ENCODE data around the gene TP53I11. TPM values are rescaled to one million over a fixed set of nuclear protein-coding genes. Genes with fewer than 3 reads are reported as not detected.

TP53I11 gene
- total and polyA plus RNA-seq, 11 donors, result 24.0 to 91.3 (median 39.4) TPM

- peaks cover 0 to 58% (median 35%) of the 10 kb centered on the region in 12 donors for H3K4me1 ChIP-seq
- intact Hi-C loops (cut with DNase I), result loop anchor here in 8 of 10 donors (5.0 kb wide), 4 partner anchors 135 to 355 kb away; partner anchors contain the start of gene TSPAN18 (in 5 of the 8)
- no peaks in the 10 kb centered on the region for H3K27me3 ChIP-seq
- 62 to 73% (median 63%) methylated on average over 12 of the region's 12 CpGs for WGBS, 4 donors
- peak overlapping the region in 2 of 12 donors; percentile 39 to 58 for H3K27ac ChIP-seq
- ATAC-seq, result peak in 1 of 4 donors; percentile 9
- H3K4me3 ChIP-seq, result no peak overlapping the region
- no peak for TF ChIP-seq CTCF (IDR thresholded peaks at IDR 0.05)
- TF ChIP-seq POLR2A (IDR thresholded peaks at IDR 0.05), result no peak
- H3K9me3 ChIP-seq, result no peaks in the 10 kb centered on the region
- H3K36me3 ChIP-seq, result peaks cover 0 to 43% (median 2%) of the 10 kb centered on the region in 9 donors
- DNase-seq, result peak in 1 of 5 donors; percentile 43
These were observed 38.3 kb downstream of the TP53I11 start for GRCh38 chr11:44912270-44912987.

- DNase-seq (peak; percentile 81 to 91 (median 89)), ATAC-seq (peak; percentile 67 to 82 (median 71))
- Histone ChIP-seq H3K4me3 (peak overlapping the region in 3 of 12 donors; percentile 8 to 29 (median 8)), H3K4me1 (peaks cover 0 to 47% (median 26%) of the 10 kb centered on the region in 12 donors), H3K27ac (peak overlapping the region in 7 of 12 donors; percentile 6 to 58 (median 31)), H3K9me3 (no peaks in the 10 kb centered on the region), H3K27me3 (no peaks in the 10 kb centered on the region), H3K36me3 (peaks cover 0 to 45% (median 2%) of the 10 kb centered on the region in 9 donors)
- WGBS, 4 donors, result 15 to 25% (median 20%) methylated on average over 24 of the region's 24 CpGs
- intact Hi-C loops (cut with DNase I), result loop anchor here (1.0 to 5.0 kb wide), 13 partner anchors 17 to 355 kb away; partner anchors contain the start of gene TSPAN18 (in 6 of the 10)
- TF ChIP-seq CTCF (IDR thresholded peaks at IDR 0.05) (peak; percentile 84 to 96 (median 90)), POLR2A (IDR thresholded peaks at IDR 0.05) (no peak)
These were observed 39.5 kb downstream of the TP53I11 start for GRCh38 chr11:44911029-44911814.

GRCh38 chr11:44910591-44910990 lies 40.1 kb downstream of the TP53I11 start:
- H3K27ac ChIP-seq, result peak overlapping the region in 1 of 12 donors; percentile 58
- H3K27me3 ChIP-seq, result no peaks in the 10 kb centered on the region
- intact Hi-C loops (cut with DNase I), result loop anchor here (2.0 to 5.0 kb wide), 9 partner anchors 133 to 354 kb away; partner anchors contain the start of gene TSPAN18 (in 6 of the 10)
- peaks cover 0 to 44% (median 22%) of the 10 kb centered on the region in 12 donors for H3K4me1 ChIP-seq
- peaks cover 0 to 40% (median 2%) of the 10 kb centered on the region in 9 donors for H3K36me3 ChIP-seq
- ATAC-seq (no peak), DNase-seq (no peak)
- TF ChIP-seq POLR2A (IDR thresholded peaks at IDR 0.05) (no peak), CTCF (IDR thresholded peaks at IDR 0.05) (no peak)
- no peaks in the 10 kb centered on the region for H3K9me3 ChIP-seq
- no peak overlapping the region for H3K4me3 ChIP-seq
- 82 to 89% (median 87%) methylated on average over 8 to 9 of the region's 9 CpGs for WGBS, 4 donors
